SK-N-SH (cell line): Measurements from ENCODE around the gene SNCA.

Experiments used
- CHD2 ChIP-seq: fragments of 150-350 bp; IDR thresholded peaks from 2 replicates; pipeline ENCODE4 v1.6.1; 2018; ENCODE audit warnings: low read length; ENCODE audit not compliant: partially characterized antibody
- CTCF ChIP-seq: fragments of 200-600 bp; sonication (generic); IDR thresholded peaks from 2 replicates; pipeline ENCODE4 v1.6.1; 2017; ENCODE audit warnings: antibody characterized with exemption, mild to moderate bottlenecking, moderate library complexity
- EP300 ChIP-seq, 2 experiments: IDR thresholded peaks; 2 replicates each; pipeline versions ENCODE4 v1.4.0 to v1.6.1; 2012; ENCODE audit warnings: borderline replicate concordance in 1 of 2, low read depth in 1 of 2, low read length in 1 of 2
- MAX ChIP-seq: IDR thresholded peaks from 2 replicates; pipeline ENCODE4 v1.4.0; 2012; ENCODE audit warnings: low read depth
- MXI1 ChIP-seq: IDR thresholded peaks from 2 replicates; pipeline ENCODE4 v1.6.1; 2012; ENCODE audit warnings: mild to moderate bottlenecking, low read depth, low read length, improper control_type of control experiment
- NFIC ChIP-seq: IDR thresholded peaks from 2 replicates; pipeline ENCODE4 v1.4.0; 2012; ENCODE audit warnings: borderline replicate concordance
- POLR2AphosphoS5 ChIP-seq: IDR thresholded peaks from 2 replicates; pipeline ENCODE4 v1.6.1; 2012; ENCODE audit warnings: low read depth, low read length
- RCOR1 ChIP-seq: fragments of 150-350 bp; IDR thresholded peaks from 2 replicates; pipeline ENCODE4 v1.6.1; 2017; ENCODE audit warnings: antibody characterized with exemption, low read length
- REST ChIP-seq: IDR thresholded peaks from 2 replicates; pipeline ENCODE4 v1.6.1; 2012; ENCODE audit warnings: mild to moderate bottlenecking, low read depth, low read length, moderate library complexity
- SIN3A ChIP-seq: IDR thresholded peaks from 2 replicates; pipeline ENCODE4 v1.6.1; 2012; ENCODE audit warnings: low read depth, mild to moderate bottlenecking, low read length, moderate library complexity, borderline replicate concordance
- TAF1 ChIP-seq: IDR thresholded peaks from 2 replicates; pipeline ENCODE4 v1.6.1; 2012; ENCODE audit warnings: low read depth, mild to moderate bottlenecking, low read length, moderate library complexity, borderline replicate concordance
- USF1 ChIP-seq: IDR thresholded peaks from 2 replicates; pipeline ENCODE4 v1.4.0; 2012; ENCODE audit warnings: low read depth, borderline replicate concordance

GRCh38 chr4:89759426-89759825, 77.5 kb downstream of the SNCA start:
- TF ChIP-seq CTCF = no peak
- no peak for TF ChIP-seq CHD2
- no peak for TF ChIP-seq SIN3A
- TF ChIP-seq POLR2AphosphoS5 = no peak
- no peak for TF ChIP-seq EP300 (IDR thresholded peaks at IDR 0.05; ENCODE audit: borderline replicate concordance in 1 of 2, low read depth in 1 of 2, low read length in 1 of 2)
- TF ChIP-seq NFIC = no peak
- TF ChIP-seq TAF1 = no peak
- TF ChIP-seq REST = no peak
- TF ChIP-seq MXI1 = no peak
- no peak for TF ChIP-seq MAX
- no peak for TF ChIP-seq RCOR1
- no peak for TF ChIP-seq USF1
